8988T (cell line): Measurements from ENCODE around the gene IL24.
"Not testable (repeated sequence)": the region's sequence is repeated elsewhere in the genome, so short reads cannot be mapped to it uniquely, and the experiment has no call there.

Experiments used
- DNase-seq: peaks from one replicate; pipeline ENCODE4 v3.0.0; 2011

The IL24 gene

DNA sequence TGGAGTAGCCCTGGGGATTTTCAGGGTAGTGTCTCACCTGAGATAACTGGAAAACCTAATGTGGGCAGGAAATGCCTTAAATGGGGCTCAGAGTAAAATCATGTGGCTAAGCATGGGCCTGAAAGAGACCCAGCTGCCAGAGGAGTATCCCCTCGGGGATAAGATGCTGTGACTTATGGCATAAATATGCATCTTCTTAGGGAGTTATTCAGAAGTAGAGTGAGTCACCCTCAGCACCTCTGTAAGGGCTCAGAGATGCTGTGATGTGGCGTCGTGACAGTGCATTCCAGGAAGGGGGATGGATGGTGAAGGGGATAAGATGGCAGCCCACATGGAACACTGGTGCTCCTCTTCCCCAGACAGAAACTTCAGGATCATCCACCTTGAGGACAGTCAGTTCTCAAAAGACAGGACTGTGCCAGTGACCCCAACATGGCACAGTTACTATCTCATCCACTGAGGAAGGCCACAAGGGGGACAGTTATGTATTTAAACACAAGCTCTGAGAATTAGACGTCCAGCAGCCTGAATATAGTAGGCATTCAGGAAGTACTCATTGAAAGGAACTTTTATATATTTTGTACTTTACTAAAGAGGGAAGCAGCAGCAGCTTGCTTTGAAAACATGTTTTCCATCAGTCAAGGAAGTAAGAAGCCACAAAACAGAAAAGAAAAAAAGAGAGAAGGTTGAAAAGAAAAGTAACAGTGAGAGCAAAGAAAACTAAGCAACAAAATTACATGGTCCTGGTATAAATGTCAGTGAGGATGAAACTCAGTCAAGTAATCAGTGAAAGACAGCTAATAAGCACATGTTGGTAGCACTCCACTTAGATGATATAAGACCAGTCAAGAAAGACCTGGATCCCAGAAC is 8.3 kb downstream of the IL24 start:
- DNase-seq: peak; percentile 69

DNA sequence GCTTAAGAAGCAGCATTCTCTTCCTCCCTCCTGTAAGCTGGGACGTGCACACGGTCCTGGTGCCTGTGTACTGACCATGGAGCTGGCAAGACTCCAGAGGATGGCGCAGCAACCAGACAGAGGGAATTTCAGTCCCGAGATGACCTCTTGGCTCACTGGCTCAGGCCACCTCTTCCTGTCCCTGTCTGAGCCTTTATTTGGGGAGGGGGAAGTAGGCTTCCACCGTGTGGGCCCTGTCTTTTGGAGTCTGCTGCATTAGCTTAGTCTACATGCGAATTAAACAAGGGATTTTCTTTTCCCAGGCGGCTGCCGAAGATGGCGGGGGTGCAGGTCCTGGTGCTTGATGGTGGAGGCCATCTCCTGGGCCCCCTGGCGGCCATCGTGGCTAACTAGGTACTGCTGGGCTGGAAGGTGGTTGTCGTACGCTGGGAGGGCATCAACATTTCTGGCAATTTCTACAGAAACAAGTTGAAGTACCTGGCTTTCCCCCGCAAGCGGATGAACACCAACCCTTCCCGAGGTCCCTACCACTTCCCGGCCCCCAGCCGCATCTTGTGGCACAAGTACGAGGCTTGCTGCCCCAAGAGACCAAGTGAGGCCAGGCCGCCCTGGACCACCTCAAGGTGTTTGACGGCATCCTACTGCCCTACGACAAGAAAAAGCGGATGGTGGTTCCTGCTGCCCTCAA is 10.2 kb downstream of the IL24 start:
- peak; percentile 52 for DNase-seq

DNA sequence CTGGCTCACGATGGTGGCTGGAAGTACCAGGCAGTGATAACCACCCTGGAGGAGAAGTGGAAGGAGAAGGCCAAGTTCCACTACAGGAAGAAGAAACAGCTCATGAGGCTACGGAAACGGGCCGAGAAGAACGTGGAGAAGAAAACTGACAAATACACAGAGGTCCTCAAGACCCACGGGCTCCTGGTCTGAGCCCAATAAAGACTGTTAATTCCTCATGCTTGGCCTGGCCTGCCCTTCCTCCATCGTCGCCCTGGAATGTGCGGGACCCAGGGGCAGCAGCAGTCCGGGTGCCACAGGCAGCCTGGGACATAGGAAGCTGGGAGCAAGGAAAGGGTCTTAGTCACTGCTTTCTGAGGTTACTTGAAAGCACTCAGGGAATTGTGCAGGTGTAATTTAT is 10.8 kb downstream of the IL24 start:
- no peak for DNase-seq

DNA sequence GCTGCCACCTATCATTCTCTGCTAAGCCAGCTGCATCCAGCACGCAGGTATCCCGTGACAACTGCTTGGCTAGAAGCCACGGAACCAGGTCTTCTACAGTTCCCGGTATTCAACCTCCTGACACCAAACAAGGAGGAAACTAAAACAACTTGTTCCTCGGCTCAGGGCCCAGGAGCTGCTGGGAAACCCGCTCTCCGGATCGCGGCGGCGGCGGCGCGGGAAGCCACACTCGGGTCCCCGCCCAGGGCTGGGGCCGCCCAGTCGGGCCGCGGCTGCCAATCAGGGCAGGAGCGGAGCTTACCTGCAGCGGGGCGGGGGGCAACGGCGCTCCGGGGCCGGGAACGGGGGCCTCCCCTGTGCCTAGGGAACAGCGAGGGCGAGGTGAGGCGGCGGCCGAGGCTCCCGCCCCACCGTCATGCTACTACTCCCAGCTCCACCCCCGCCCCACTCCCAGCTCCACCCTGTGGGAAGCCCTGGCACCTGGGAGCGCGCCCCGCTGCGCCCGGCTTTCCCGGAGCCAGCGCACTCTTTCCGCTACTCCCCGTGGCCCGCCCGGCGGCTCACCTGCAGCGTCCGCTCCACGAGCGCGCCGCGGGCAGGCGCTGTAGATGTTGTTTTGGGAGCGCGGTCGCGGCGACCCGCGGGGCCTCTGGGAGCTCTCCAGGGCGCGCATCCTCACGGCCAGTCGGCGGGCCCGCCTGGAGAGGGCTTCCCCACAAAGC is 12.1 kb downstream of the IL24 start:
- DNase-seq: peak; percentile 56

DNA sequence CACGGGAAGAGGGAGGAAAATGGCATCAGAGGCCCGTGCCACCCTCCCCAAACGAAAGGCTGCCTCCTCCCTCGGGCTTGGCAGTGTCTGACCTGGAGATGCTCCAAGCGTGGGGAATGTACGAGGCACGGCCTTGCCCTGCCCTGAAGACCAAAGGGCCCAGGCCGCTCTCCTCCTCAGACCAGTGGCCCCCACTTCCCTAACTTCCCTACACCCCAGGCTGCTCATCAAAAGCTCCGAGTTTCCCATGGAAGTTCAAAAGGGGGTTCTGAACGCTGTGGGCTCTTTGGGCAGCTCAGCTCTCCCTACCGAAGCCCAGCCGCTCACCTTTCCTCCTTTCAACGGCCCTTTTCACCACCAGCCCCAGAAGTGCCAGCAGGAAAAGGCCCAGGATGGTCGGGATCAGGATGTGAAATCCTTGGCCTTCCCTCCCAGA is 12.7 kb downstream of the IL24 start:
- no peak for DNase-seq

DNA sequence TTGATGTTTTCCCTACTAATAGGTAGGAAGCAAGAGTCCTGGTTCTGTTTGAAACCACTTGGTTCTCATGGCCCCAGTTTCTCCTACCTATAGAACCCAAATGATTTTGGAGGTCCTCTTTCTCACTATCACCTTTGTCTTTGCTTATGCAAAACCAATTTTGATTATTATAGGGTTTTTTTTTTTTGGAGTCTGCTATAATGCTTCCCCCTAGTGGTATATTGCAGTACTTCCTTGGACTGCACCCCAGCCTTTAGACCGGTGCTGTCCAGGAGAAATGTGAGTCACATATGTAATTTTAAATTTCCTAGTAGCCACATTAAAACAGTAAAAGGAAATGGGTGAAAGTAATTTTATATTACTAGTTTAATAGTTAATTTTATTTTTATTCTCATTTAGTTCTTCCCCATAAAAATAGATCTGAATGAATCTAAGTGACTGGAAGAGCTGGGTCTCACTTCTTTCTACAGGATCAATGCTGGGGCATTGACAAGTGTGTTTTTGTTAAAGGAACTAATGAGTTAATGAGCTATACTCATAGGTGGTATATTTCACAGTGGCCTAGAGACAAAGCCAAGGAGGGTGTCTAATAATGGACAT is 13.9 kb downstream of the IL24 start:
- DNase-seq: no peak

DNA sequence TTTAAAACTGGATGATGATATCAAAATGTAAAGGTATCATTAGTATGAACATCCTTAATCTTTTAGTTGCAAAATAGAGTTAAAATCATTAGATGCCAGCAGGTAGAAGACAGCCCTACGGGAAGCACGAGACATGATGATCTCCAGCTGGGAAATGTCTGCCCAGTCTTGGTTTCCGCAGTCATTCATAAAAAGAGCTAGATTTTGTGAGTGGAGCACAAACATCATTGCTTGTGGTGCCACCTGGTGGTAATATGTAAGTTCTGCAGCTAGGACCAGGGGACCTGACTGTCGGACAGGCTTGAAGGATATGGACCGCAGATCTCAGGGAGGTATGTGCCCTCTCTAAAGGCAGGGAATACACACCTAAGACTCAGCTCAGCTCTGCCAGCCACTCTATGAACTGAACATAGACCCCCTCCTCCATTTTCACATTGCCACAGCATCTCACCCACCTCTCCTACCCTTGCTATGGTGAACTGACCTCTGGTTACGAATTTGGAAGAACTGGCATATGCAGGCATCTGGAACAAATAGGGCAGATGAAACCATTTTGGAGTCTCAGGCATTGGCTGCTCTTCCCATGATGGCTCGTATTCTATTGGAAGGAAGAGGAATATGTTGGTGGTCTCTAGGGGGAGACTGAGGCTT is 15.3 kb downstream of the IL24 start:
- DNase-seq: peak; percentile 59

DNA sequence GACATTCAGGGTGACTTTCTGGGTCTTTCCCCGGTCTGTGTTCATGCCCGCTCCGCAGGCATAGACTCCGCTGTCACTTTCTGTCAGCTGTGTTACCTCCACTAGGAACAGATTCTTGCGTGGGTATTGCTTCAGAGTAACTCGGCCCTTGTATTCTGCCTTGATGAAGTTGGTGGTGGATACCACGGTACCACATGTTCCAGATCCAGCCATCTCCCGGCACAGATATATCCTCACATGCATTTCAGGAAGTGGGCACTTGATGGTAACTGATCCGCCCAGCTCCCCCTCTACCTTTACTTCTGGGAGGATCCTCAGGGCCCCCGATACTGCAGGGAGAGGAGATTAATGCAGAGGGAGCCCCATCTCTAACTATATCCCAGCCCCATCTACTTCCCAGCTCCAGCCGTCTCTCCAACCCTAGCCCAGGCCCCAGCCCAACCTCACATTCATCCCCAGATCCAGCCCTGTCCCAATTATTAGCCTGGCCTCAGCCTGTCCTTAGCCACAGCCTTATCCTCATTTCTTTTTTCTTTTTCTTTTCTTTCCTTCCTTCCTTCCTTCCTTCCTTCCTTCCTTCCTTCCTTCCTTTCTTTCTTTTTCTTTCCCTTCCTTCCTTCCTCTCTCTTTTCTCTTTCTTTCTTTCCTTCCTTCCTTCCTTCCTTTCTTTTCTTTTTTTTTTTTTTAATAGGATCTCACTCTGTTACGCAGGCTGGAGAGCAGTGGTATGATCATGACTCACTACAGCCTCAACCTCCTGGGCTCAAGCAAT is 16.7 kb downstream of the IL24 start:
- DNase-seq: no peak

DNA sequence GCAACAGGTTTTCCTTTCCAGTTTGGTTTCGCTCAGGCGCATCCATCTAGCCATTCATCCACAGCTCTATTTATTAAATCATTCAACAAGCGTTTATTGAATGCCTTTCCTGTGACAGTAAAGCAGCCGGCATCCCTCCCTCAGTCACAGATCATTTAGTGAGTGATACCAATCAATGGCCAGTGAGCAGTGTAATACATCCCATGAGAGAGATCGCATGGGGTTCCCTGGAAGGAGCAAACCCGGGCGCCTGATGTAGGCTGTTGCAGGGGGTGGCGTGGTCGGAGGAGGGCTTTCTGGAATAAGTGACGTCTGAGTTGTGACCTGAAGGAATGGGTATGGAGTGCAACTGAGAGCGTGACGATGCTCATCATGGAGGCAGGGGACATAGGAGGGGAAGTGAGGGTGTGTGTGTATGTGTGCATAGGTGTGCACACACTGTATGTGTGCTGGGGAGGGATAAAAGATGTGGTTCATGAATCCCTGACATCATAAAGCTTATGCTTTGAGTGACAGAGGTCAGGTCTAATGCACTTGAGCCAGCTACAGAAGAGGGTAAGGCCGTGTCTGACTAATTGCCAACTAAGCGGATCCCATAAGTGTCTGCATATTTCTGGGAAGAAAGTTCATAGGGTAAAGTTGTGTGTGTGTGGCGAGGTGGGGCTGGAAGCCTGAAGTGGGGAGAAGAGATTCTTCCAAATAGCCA is 17.9 kb downstream of the IL24 start:
- no peak for DNase-seq

DNA sequence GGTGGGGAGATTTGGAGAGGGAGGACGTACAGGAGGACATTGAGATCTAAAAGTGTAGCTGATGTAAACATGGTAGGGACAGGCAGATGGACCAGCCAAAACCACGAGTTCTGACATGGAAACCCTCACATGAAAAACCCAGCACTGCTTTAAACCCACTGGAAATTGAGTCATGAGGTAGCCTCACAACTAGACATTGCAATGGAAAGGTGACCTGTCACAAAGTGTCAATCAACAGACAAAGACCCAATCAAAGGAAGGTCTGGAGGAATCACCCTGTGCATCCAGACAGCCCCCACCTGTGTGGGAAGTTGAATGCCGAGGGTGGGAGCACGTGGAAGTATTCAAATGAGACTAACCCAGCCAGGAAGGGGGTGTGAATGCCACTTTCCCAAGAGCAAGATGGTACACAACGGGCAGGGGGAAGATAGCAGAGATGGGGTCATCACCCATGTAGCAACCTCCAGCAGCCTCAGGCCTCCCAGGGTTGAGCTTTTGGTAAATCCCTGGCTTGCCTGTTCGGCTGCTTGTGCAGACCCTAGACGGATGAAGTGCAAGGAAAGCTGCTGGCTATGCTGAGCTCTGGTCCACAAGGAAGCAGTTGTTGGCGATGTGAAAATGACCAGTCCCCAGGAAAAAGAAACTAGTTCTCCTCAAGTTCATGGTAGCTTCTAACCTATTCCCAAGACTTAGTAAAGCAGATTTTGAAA is 18.9 kb downstream of the IL24 start:
- DNase-seq: no peak

DNA sequence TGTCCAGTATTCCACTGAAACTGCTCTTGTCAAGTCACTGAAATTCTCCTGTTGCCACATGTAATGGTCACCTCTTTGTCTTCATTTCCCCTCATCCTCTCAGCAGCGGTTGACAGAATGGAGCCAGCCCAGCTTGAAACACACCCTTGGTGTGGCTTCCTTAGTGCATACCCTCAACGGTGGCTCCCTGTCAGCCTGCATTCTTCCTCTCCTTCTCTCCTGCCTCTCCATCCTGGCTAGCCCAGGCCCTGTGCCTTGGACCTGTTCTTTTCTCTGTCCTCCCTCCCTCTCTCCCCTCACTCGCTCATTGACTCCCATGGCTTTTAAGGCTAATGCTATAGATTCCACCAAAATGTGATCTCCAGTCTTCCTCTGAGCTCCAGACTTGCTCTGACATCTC is 20.8 kb downstream of the IL24 start:
- DNase-seq: no peak

DNA sequence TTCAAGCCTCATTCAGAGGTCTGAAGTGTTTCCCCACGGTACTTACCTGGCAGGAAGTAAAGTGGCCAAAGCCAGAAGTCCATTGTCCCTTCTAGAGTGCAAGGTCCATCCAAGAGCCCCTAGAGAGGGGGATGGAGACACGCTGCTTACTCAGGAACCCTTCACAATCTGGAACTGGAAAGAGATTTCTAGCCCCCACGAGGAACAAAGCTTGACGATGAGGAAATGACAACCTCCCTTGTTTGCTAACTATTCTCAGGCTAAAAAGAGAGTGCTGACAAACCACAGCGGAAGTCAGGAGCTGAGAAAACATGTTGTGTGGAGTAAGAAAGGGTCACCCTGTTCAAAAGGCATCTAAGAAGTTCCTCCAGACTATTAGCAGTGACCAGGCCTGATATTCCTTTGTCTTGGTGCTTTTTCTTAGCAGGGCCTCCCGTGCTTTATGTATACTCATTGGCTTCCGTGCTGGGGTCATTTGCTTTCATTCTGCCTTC is 24.6 kb downstream of the IL24 start, which contains the start of gene FCMR:
Gene FCMR, minus strand, starts transcription at position 170 of the 494 bp plus-strand sequence. Its CDS starts 87 bp downstream, at position 83.
- DNase-seq: no peak

DNA sequence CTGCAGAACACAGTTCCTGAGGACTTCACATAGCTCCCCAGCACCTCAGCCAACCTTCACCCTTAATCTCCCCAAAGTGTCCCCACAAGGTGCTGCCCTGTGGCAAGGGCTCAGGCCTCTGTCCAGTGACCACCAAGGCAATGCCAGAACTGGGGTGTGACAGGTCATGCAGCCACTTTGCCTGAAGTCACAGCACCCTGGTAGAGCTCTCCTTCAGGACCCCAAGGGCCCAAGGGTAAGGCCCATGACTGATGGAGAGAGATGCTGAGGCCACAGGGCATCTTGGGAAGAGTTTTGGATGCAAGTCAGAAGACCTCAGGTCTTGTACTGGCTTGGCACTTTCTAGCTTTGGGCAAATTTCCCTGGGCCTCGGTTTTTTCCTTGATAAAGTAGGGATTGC is 25.3 kb downstream of the IL24 start:
- DNase-seq: no peak

DNA sequence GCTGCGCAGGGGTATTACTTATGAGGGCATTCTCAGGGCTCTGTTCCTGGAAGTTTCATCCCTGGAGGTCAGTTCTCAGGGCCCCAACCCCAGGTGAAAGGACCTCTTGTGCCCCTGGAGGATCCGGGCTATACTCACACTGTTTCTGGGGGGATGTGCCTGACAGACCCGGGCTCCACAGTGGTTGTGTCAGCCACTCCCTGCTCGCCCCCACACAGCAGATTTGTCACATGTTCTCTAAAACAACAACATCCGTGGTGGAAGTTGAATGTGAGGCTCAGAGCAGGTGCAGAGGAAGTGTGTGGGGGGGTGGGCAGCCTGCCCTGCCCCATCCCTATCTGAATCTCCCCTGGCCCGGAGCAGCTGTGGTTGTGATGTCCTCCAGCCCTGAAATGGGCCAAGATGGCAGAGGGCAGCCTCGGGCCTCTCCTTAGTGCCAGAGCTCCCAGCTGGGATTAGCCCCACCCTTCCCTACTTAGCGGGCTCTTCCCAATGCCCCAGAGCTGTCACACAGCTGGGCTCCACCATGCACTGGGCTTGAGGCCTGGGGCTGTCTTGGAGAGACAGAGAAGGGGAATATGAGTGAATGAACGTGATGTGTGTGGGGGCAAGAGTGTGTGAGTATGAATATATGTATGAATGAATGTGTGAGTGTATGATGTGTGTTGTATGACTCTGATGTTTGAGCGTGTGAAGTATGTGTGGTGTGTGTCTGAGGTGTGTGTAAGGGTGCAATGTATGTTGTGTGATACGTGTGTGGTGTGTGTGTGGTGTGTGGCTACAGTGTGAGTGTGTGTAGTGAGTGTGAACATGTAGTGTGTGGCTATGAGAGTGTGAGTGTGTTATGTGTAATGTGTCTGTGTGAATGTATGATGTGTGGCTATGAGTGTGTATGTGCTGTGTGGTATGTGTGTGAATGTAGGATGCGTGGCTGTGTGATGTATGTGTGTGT is 26.0 kb downstream of the IL24 start:
- no peak for DNase-seq

DNA sequence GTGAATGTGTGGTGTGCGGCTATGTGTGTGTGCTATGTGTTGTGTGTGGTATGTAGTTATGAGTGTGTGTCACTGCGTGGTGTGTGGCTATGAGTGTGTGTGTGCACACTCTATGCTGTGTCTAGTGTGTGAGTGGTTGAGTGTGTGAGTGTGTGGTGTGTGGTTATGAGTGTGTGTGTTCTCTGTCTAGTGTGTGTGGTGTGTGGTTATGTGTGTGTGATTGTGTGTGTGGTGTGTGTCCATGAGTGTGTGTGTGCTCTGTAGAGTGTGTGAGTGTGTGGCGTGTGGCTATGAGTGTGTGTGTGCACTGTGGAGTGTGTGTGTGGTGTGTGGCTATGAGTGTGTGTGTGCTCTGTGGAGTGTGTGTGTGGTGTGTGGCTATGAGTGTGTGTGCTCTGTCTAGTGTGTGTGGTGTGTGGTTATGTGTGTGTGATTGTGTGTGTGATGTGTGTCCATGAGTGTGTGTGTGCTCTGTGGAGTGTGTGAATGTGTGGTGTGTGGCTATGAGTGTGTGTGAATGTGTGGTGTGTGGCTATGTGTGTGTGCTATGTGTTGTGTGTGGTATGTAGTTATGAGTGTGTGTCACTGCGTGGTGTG is 26.8 kb downstream of the IL24 start:
- not testable (repeated sequence) for DNase-seq

DNA sequence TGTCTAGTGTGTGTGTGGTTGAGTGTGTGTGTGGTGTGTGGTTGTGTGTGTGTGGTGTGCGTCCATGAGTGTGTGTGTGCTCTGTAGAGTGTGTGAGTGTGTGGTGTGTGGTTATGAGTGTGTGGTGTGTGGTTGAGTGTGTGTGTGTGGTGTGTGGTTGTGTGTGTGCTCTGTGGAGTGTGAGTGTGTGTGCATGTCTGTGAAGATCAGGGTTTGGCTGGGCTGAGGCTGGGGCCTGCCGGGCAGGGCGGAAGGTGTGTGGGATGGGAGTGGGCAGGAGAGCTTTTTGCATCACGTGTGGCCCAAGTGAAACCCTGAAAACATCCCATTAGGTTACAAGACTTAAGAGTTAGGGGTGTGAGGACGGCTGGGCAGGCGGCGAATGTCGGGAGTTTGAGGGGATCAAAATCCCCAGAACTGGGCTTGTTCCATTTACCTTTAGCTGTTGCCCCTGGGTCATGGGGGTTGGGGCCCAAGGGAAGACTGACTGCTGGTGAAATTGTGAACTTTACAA is 27.4 kb downstream of the IL24 start:
- DNase-seq: no peak

DNA sequence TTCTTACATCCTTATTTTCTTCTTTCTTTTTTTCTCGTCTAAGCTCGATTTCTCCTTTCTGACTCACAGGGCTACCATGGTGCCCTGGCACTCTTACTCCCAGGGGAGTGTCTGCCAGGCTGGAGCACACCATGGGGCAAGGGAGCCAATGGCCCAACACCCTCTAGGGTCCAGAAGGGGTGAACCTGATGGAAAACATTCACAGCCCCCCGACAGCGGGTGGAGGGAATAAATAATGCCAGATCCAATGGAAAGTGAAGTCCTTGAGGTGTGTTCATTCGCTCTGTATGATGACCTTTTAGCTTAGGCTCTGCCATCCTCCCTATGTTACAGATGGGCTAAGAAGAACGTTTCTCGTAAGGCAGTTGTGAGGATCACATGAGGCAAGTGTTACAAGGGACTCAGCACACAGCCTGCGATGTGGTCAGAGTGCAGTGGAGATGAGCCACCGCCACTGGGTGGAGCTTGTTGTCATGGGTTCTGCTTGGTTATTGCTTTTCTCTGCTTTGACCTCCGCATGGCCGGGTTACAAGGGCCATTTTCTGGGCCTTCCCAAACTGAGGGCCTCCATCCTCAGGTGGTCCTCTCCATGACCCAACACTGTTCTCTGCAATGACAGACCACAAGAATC is 28.0 kb downstream of the IL24 start:
- DNase-seq: no peak

DNA sequence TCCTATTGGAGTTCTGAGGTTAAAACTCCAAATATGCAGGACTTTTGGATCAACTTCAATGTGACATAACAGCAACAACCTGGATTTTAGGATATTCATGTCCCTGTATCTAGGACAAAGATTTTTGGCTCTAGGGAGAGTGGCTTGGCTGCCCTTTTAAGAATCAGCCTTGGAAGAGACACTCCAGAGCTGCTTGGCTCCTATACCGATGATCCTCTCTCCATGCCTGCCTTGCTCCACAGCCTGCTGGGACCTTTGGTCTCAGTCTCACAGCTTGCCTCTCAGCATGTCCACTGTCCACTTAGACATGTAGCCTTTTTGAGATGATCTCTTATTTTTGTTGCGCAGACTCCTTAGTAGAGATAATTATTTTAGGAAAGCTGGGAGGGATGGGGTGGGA is 29.0 kb downstream of the IL24 start:
- no peak for DNase-seq
